Liver (tissue), 9 donors: ENCODE measurements around the gene SCAP. TPM values are rescaled to one million over a fixed set of nuclear protein-coding genes. Genes with fewer than 3 reads are reported as not detected.

ENCODE experiments used
- DNase-seq: peaks from one replicate; pipeline ENCODE4 v3.0.0-alpha.2; 2017; ENCODE audit warnings: low spot score
- H3K27ac ChIP-seq, 2 donors: one replicate each; pipeline ENCODE4 v1.7.0; 2013; ENCODE audit warnings: inconsistent platforms in 2 of 2, low read length in 2 of 2, control low read depth in 1 of 2, low read depth in 1 of 2, mild to moderate bottlenecking in 1 of 2
- H3K27me3 ChIP-seq, 4 donors: one replicate each; pipeline versions ENCODE4 v1.6.1 to v1.7.0; 2013; ENCODE audit warnings: low read length in 3 of 4, inconsistent platforms in 1 of 4, mild to moderate bottlenecking in 1 of 4, moderate library complexity in 1 of 4; ENCODE audit not compliant: control insufficient read depth in 4 of 4, insufficient read depth in 4 of 4
- H3K36me3 ChIP-seq, 4 donors: one replicate each; pipeline versions ENCODE4 v1.6.1 to v1.7.0; 2013; ENCODE audit warnings: low read length in 3 of 4, mild to moderate bottlenecking in 3 of 4, low read depth in 1 of 4, moderate library complexity in 1 of 4; ENCODE audit not compliant: control insufficient read depth in 4 of 4, insufficient read depth in 3 of 4
- H3K4me1 ChIP-seq, 4 donors: one replicate each; pipeline versions ENCODE4 v1.6.1 to v1.7.0; 2013; ENCODE audit warnings: low read length in 3 of 4, mild to moderate bottlenecking in 3 of 4, moderate library complexity in 1 of 4; ENCODE audit not compliant: control insufficient read depth in 4 of 4, insufficient read depth in 4 of 4
- H3K4me3 ChIP-seq, 3 donors: one replicate each; pipeline versions ENCODE4 v1.6.1 to v1.7.0; 2013; ENCODE audit warnings: low read length in 3 of 3, control low read depth in 1 of 3, low read depth in 1 of 3, mild to moderate bottlenecking in 1 of 3
- H3K9ac ChIP-seq, 2 donors: one replicate each; pipeline ENCODE4 v1.7.0; 2013; ENCODE audit warnings: low read length in 2 of 2, mild to moderate bottlenecking in 2 of 2, moderate library complexity in 2 of 2, control low read depth in 1 of 2, low read depth in 1 of 2
- H3K9me3 ChIP-seq, 4 donors: one replicate each; pipeline versions ENCODE4 v1.6.1 to v1.7.0; 2013; ENCODE audit warnings: low read length in 3 of 4; ENCODE audit not compliant: control insufficient read depth in 4 of 4
- ATF3 ChIP-seq: IDR thresholded peaks from 2 replicates; pipeline ENCODE4 v1.6.1; 2016; ENCODE audit warnings: antibody characterized with exemption
- CTCF ChIP-seq: fragments of 150-350 bp; IDR thresholded peaks from 2 replicates; pipeline ENCODE4 v1.5.1; 2017; ENCODE audit warnings: improper control_type of control experiment, low read depth, low read length; ENCODE audit not compliant: missing input control
- EGR1 ChIP-seq, 2 donors: IDR thresholded peaks; 2 replicates each; pipeline ENCODE4 v1.6.1; 2016 to 2018; ENCODE audit warnings: antibody characterized with exemption in 2 of 2, low read depth in 2 of 2
- FOXA1 ChIP-seq: IDR thresholded peaks from 2 replicates; pipeline ENCODE4 v1.6.1; 2016; ENCODE audit warnings: antibody characterized with exemption
- FOXA2 ChIP-seq: IDR thresholded peaks from 2 replicates; pipeline ENCODE4 v1.6.1; 2016; ENCODE audit warnings: antibody characterized with exemption
- GABPA ChIP-seq, 2 donors: IDR thresholded peaks in 1 of 2; conservative IDR thresholded peaks in 1 of 2; 2 replicates each; pipeline ENCODE4 v1.6.1; 2016; ENCODE audit warnings: antibody characterized with exemption in 2 of 2, mild to moderate bottlenecking in 1 of 2, moderate library complexity in 1 of 2
- HNF4A ChIP-seq, 2 donors: conservative IDR thresholded peaks; 2 replicates each; pipeline ENCODE4 v1.6.1; 2016; ENCODE audit warnings: antibody characterized with exemption in 2 of 2, mild to moderate bottlenecking in 2 of 2
- HNF4G ChIP-seq: IDR thresholded peaks from 2 replicates; pipeline ENCODE4 v1.6.1; 2016; ENCODE audit warnings: antibody characterized with exemption
- JUND ChIP-seq, 2 donors: IDR thresholded peaks; 2 replicates each; pipeline ENCODE4 v1.6.1; 2016; ENCODE audit warnings: antibody characterized with exemption in 2 of 2
- MAX ChIP-seq: IDR thresholded peaks from 2 replicates; pipeline ENCODE4 v1.6.1; 2016; ENCODE audit warnings: antibody characterized with exemption
- NR2F2 ChIP-seq: IDR thresholded peaks from 2 replicates; pipeline ENCODE4 v1.6.1; 2016; ENCODE audit warnings: antibody characterized with exemption
- RAD21 ChIP-seq, 2 donors: IDR thresholded peaks; 2 replicates each; pipeline ENCODE4 v1.6.1; 2016; ENCODE audit warnings: antibody characterized with exemption in 2 of 2, mild to moderate bottlenecking in 2 of 2
- REST ChIP-seq: IDR thresholded peaks from 2 replicates; pipeline ENCODE4 v1.6.1; 2016; ENCODE audit warnings: antibody characterized with exemption, mild to moderate bottlenecking
- RXRA ChIP-seq, 2 donors: IDR thresholded peaks; 2 replicates each; pipeline ENCODE4 v1.6.1; 2017 to 2018; ENCODE audit warnings: antibody characterized with exemption in 2 of 2, mild to moderate bottlenecking in 1 of 2
- SP1 ChIP-seq: IDR thresholded peaks from 2 replicates; pipeline ENCODE4 v1.6.1; 2018; ENCODE audit warnings: antibody characterized with exemption, mild to moderate bottlenecking
- TAF1 ChIP-seq: conservative IDR thresholded peaks from 2 replicates; pipeline ENCODE4 v1.6.1; 2016; ENCODE audit warnings: antibody characterized with exemption, mild to moderate bottlenecking
- YY1 ChIP-seq: IDR thresholded peaks from 2 replicates; pipeline ENCODE4 v1.6.1; 2016; ENCODE audit warnings: antibody characterized with exemption, mild to moderate bottlenecking
- ZBTB33 ChIP-seq: IDR thresholded peaks from 2 replicates; pipeline ENCODE4 v1.6.1; 2016; ENCODE audit warnings: antibody characterized with exemption
- WGBS: extraction: QIAGEN DNeasy Blood & Tissue Kit; methylation state at CpG from one replicate; pipeline ENCODE4 v1.1.7; 2013; 5-methylcytosine and 5-hydroxymethylcytosine counted together
- polyA plus RNA-seq, 2 donors: library from polyadenylated mRNA; stranded (reverse) in 1 of 2; unstranded in 1 of 2; fragments of 200-250 nt in 1 of 2; fragments of >200 nt in 1 of 2; fragmentation: Nextera tagmentation in 1 of 2; extraction: Ambion mirVana in 1 of 2; gene quantifications; one replicate each; pipeline versions ENCODE4 v1.2.1 to v1.2.3, GENCODE V29; 2013 to 2015
- total RNA-seq, 2 donors: library from RNA; depleted of rRNA; stranded (reverse); fragments of >200 nt; gene quantifications; one replicate each; pipeline ENCODE4 v1.2.3, GENCODE V29; 2014
- donor health status: healthy.
- donor health status: healthy.
- donor health status: healthy.
- donor health status: healthy.
- donor health status: healthy.

Gene SCAP
- total and polyA plus RNA-seq, 4 donors = 25.9 to 84.8 (median 59.3) TPM

- 94% methylated on average over 7 of the region's 7 CpGs for WGBS
- Histone ChIP-seq H3K27me3 (no peaks in the 10 kb centered on the region), H3K4me3 (no peak overlapping the region), H3K9ac (no peak overlapping the region), H3K9me3 (no peaks in the 10 kb centered on the region), H3K27ac (no peak overlapping the region), H3K36me3 (no peaks in the 10 kb centered on the region), H3K4me1 (peaks cover 0 to under 1% (median 0%) of the 10 kb centered on the region in 4 donors)
- DNase-seq = no peak
- TF ChIP-seq FOXA2 = no peak
- no peak for TF ChIP-seq EGR1 (IDR thresholded peaks at IDR 0.05; ENCODE audit: low read depth in 2 of 2)
- no peak for TF ChIP-seq FOXA1
- no peak for TF ChIP-seq CTCF
- no peak for TF ChIP-seq ZBTB33
- TF ChIP-seq SP1 = no peak
- TF ChIP-seq JUND (IDR thresholded peaks at IDR 0.05) = no peak
- no peak for TF ChIP-seq ATF3
- TF ChIP-seq REST = no peak
- no peak for TF ChIP-seq RAD21 (IDR thresholded peaks at IDR 0.05)
- no peak for TF ChIP-seq RXRA (IDR thresholded peaks at IDR 0.05)
- no peak for TF ChIP-seq YY1
- no peak for TF ChIP-seq GABPA (IDR thresholded peaks at IDR 0.05 in 1 of 2, conservative IDR thresholded peaks at IDR 0.05 in 1 of 2)
- no peak for TF ChIP-seq TAF1
- no peak for TF ChIP-seq NR2F2
- TF ChIP-seq HNF4G = no peak
Observed at GRCh38 chr3:47367631-47368030, 108.1 kb downstream of the SCAP start.

- H3K9me3 ChIP-seq = no peaks in the 10 kb centered on the region
- DNase-seq = no peak
- no peaks in the 10 kb centered on the region for H3K27me3 ChIP-seq
- H3K27ac ChIP-seq = no peak overlapping the region
- H3K4me1 ChIP-seq = peaks cover 0 to 3% (median 0%) of the 10 kb centered on the region in 4 donors
- H3K36me3 ChIP-seq = no peaks in the 10 kb centered on the region
- no peak overlapping the region for H3K4me3 ChIP-seq
- no peak overlapping the region for H3K9ac ChIP-seq
- TF ChIP-seq HNF4G (no peak), EGR1 (IDR thresholded peaks at IDR 0.05; ENCODE audit: low read depth in 2 of 2) (no peak), TAF1 (no peak), HNF4A (conservative IDR thresholded peaks at IDR 0.05) (no peak), NR2F2 (no peak), RAD21 (IDR thresholded peaks at IDR 0.05) (no peak), RXRA (IDR thresholded peaks at IDR 0.05) (no peak), CTCF (no peak), SP1 (no peak), ATF3 (no peak), MAX (no peak), REST (no peak), FOXA1 (no peak), JUND (IDR thresholded peaks at IDR 0.05) (no peak)
- 94% methylated on average over 2 of the region's 2 CpGs for WGBS
Observed at GRCh38 chr3:47366833-47367232, 108.9 kb downstream of the SCAP start.
